ENCODE data around the gene C1orf21.

GRCh38 chr1:184351416-184351975 is 35.3 kb upstream of the C1orf21 start:
- TF ChIP-seq EZH2 (IDR thresholded peaks at IDR 0.05; ENCODE audit: borderline replicate concordance, low read length): no peak
- no peak for TF ChIP-seq CTCF (IDR thresholded peaks at IDR 0.05; ENCODE audit: low read length)
